Gastrocnemius medialis (tissue), 4 donors: ENCODE measurements around the gene CD48. TPM values are rescaled to one million over a fixed set of nuclear protein-coding genes. Genes with fewer than 3 reads are reported as not detected.

Experiments used
- ATAC-seq, 2 donors: fragments of 150-250 bp; one replicate each; pipeline ENCODE4 v1.9.1; 2016
- DNase-seq, 2 donors: peaks; one replicate each; pipeline ENCODE4 v3.0.0-alpha.2; 2019
- H3K27ac ChIP-seq, 4 donors: fragments of 200-600 bp; sonication (generic); 1 replicate in 1 of 4; 2 replicates in 3 of 4; pipeline ENCODE4 v1.5.1; 2016 to 2018; ENCODE audit warnings: mild to moderate bottlenecking in 2 of 4, moderate library complexity in 1 of 4
- H3K27me3 ChIP-seq, 3 donors: fragments of 200-600 bp; sonication (generic) in 2 of 3; 1 replicate in 1 of 3; 2 replicates in 2 of 3; pipeline versions ENCODE4 v1.5.1 to v1.6.0; 2016 to 2019; ENCODE audit warnings: mild to moderate bottlenecking in 1 of 3, moderate library complexity in 1 of 3
- H3K36me3 ChIP-seq, 2 donors: fragments of 200-600 bp; sonication (generic) in 1 of 2; one replicate each; pipeline ENCODE4 v1.5.1; 2017 to 2018
- H3K4me1 ChIP-seq, 2 donors: fragments of 200-600 bp; sonication (generic) in 1 of 2; one replicate each; pipeline ENCODE4 v1.5.1; 2016 to 2017; ENCODE audit warnings: mild to moderate bottlenecking in 2 of 2
- H3K4me3 ChIP-seq, 4 donors: fragments of 200-600 bp; sonication (generic) in 3 of 4; 1 replicate in 1 of 4; 2 replicates in 3 of 4; pipeline ENCODE4 v1.5.1; 2016 to 2019; ENCODE audit warnings: mild to moderate bottlenecking in 2 of 4
- H3K9me3 ChIP-seq, 3 donors: fragments of 200-600 bp; sonication (generic) in 2 of 3; 1 replicate in 1 of 3; 2 replicates in 2 of 3; pipeline ENCODE4 v1.5.1; 2016 to 2019
- POLR2A ChIP-seq, 2 donors: fragments of 450-650 bp; IDR thresholded peaks; one replicate each; pipeline ENCODE4 v1.6.1; 2017; ENCODE audit warnings: antibody characterized with exemption in 2 of 2, mild to moderate bottlenecking in 2 of 2, moderate library complexity in 2 of 2
- in situ Hi-C, 4 donors: fragments of 200-750 bp; cut with MboI; loops; one replicate each; pipeline versions ENCODE4 v1.15.0 to v1.8.0; 2017; ENCODE audit warnings: low sequenced_read_pairs in 4 of 4
- intact Hi-C: fragments of 100-400 bp; cut with DNase I; formaldehyde crosslinking; loops from one replicate; pipeline ENCODE4 v1.15.1; 2023; ENCODE audit warnings: low total_unique reads
- total RNA-seq, 4 donors: library from RNA; depleted of rRNA; stranded (reverse); fragments of >200 nt; gene quantifications; one replicate each; pipeline versions ENCODE4 v1.1.0 to v1.2.3, GENCODE V29; 2016
- TF ChIP-seq, protein P1 (sequence below), 5 experiments: fragments of 450-650 bp in 3 of 5; fragments of 200-600 bp in 2 of 5; sonication (generic) in 2 of 5; IDR thresholded peaks in 4 of 5; conservative IDR thresholded peaks in 1 of 5; 1 replicate in 4 of 5; 2 replicates in 1 of 5; pipeline ENCODE4 v1.5.1; 2016 to 2019; ENCODE audit warnings: antibody characterized with exemption in 5 of 5, mild to moderate bottlenecking in 3 of 5, moderate library complexity in 3 of 5

CD48 gene
- total RNA-seq, 4 donors from 2014 or later: 0.62 to 1.3 TPM; not detected in 2

DNA sequence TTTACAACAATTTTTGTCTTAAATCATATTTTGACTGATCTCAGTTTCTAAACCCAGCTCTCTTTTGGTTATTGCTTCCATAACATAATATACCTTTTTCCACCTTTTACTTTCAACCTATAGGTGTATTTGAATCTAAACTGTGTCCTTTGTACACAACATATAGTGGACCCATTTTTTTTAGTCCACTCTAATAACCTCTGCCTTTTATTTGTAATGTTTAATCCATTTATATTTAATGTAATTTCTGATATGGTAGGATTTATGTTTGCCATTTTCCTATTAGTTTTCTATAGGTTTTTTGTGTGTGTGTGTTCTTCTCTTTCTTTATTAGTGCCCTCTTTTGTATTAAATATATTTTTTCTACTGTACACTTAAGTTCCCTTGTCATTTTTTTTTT lies 42.3 kb downstream of the CD48 start:
- no peaks in the 10 kb centered on the region for H3K36me3 ChIP-seq
- ATAC-seq (no peak), DNase-seq (no peak)
- H3K4me1 ChIP-seq: no peaks in the 10 kb centered on the region
- in situ Hi-C loops: no loop called here
- H3K9me3 ChIP-seq: no peaks in the 10 kb centered on the region
- H3K27ac ChIP-seq: no peak overlapping the region
- H3K4me3 ChIP-seq: no peak overlapping the region
- H3K27me3 ChIP-seq: peaks cover 0 to 4% (median 0%) of the 10 kb centered on the region in 3 donors
- intact Hi-C loops: no loop called here
- TF ChIP-seq POLR2A (IDR thresholded peaks at IDR 0.05): no peak
- TF ChIP-seq, protein P1, sequence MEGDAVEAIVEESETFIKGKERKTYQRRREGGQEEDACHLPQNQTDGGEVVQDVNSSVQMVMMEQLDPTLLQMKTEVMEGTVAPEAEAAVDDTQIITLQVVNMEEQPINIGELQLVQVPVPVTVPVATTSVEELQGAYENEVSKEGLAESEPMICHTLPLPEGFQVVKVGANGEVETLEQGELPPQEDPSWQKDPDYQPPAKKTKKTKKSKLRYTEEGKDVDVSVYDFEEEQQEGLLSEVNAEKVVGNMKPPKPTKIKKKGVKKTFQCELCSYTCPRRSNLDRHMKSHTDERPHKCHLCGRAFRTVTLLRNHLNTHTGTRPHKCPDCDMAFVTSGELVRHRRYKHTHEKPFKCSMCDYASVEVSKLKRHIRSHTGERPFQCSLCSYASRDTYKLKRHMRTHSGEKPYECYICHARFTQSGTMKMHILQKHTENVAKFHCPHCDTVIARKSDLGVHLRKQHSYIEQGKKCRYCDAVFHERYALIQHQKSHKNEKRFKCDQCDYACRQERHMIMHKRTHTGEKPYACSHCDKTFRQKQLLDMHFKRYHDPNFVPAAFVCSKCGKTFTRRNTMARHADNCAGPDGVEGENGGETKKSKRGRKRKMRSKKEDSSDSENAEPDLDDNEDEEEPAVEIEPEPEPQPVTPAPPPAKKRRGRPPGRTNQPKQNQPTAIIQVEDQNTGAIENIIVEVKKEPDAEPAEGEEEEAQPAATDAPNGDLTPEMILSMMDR (IDR thresholded peaks at IDR 0.05 in 4 of 5, conservative IDR thresholded peaks at IDR 0.05 in 1 of 5): no peak

DNA sequence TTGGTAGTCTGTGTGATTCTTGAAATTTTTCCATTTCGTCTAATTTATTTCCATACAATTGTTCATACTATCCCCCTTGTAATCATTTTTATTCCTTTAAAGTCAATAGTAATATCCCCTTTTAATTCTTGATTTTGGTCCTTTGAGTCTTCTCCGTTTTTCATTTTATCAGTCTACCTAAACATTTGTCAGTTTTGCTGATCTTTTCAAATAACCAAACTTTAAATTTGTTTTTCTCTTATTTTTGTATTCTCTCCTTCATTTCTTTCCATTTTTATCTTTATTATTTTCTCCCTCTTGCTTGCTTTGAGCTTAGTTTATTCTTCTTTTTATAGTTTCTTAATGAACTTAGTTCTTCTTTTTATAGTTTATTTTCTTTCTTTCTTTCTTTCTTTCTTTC lies 43.7 kb downstream of the CD48 start:
- ATAC-seq: no peak
- DNase-seq: no peak
- in situ Hi-C loops: no loop called here

DNA sequence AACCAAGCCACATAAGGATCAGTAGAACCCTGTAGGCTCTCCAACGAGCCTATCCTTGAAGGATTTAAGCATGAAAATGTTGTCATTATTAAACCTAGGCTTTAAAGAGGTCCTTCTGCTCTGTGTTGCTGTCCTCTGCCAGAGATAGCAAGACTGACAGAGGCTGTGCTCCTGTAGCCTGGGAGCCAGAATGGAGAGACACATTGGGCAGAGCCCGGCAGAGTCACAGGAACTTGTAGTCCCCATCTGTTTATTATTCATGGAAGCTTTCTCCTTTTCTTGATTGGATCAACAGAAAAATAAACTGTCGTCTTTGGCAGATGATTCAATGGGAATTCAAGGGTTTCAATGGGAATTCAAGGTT lies 45.6 kb downstream of the CD48 start:
- peaks cover 0 to 4% (median 0%) of the 10 kb centered on the region in 3 donors for H3K27me3 ChIP-seq
- H3K27ac ChIP-seq: peak overlapping the region in 3 of 4 donors; percentile 3 to 37 (median 8)
- H3K4me1 ChIP-seq: no peaks in the 10 kb centered on the region
- no peaks in the 10 kb centered on the region for H3K9me3 ChIP-seq
- no peak overlapping the region for H3K4me3 ChIP-seq
- DNase-seq (no peak), ATAC-seq (no peak)
- H3K36me3 ChIP-seq: no peaks in the 10 kb centered on the region
- intact Hi-C loops (no loop called here), in situ Hi-C loops (no loop called here)
- TF ChIP-seq, protein P1 (IDR thresholded peaks at IDR 0.05 in 4 of 5, conservative IDR thresholded peaks at IDR 0.05 in 1 of 5): no peak
- TF ChIP-seq POLR2A (IDR thresholded peaks at IDR 0.05): no peak

More for the DNA sequence above, 43.7 kb downstream of the CD48 start:
- Histone ChIP-seq H3K27ac (no peak overlapping the region), H3K9me3 (no peaks in the 10 kb centered on the region), H3K4me1 (no peaks in the 10 kb centered on the region), H3K36me3 (no peaks in the 10 kb centered on the region), H3K27me3 (peaks cover 0 to 4% (median 0%) of the 10 kb centered on the region in 3 donors), H3K4me3 (no peak overlapping the region)
- intact Hi-C loops: no loop called here
- TF ChIP-seq, protein P1 (IDR thresholded peaks at IDR 0.05 in 4 of 5, conservative IDR thresholded peaks at IDR 0.05 in 1 of 5): no peak
- TF ChIP-seq POLR2A (IDR thresholded peaks at IDR 0.05): no peak

DNA sequence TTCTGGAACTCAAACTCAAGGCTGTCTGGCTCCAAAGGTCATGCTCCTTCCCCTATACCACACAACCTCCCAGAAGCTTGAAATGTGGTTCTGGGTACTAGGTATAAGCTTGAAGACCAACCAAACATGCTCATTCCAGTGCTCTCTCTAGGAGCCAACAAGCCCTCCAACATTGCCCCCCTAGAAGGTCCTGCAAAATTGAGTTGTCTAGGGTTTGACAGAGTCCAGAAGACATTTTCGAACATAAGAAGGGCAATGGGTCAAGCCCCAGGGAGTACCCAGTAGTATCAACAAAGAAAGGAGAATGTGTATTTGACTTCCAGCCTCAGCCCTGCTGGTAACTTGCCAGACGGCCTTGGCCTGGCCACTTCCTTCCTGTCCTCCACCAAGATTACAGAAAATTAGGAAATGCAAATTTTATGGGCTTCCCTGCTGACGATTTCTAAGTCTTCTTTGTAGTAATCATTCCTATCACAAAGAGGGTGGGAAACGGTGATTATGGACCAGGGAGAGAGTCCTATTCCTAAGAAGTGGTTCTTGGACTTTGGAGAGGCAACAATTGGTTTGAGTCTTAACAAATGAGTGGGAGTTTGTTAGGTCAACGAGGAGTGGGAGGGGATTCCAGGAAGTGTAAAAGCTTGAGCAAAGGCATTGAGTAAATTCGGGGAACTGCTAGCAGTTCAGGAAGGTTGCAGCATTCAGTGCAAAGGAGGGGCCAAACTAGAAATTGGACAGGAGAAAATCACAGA lies 46.1 kb downstream of the CD48 start:
- intact Hi-C loops (no loop called here), in situ Hi-C loops (no loop called here)
- no peak for ATAC-seq

More for the DNA sequence above, 46.1 kb downstream of the CD48 start:
- TF ChIP-seq, protein P1 (IDR thresholded peaks at IDR 0.05 in 4 of 5, conservative IDR thresholded peaks at IDR 0.05 in 1 of 5): no peak
- no peak for TF ChIP-seq POLR2A (IDR thresholded peaks at IDR 0.05)
- no peak for DNase-seq
- Histone ChIP-seq H3K9me3 (no peaks in the 10 kb centered on the region), H3K4me3 (no peak overlapping the region), H3K27me3 (peaks cover 0 to 4% (median 0%) of the 10 kb centered on the region in 3 donors), H3K27ac (peak overlapping the region in 2 of 4 donors; percentile 8 to 17), H3K36me3 (no peaks in the 10 kb centered on the region), H3K4me1 (no peaks in the 10 kb centered on the region)
